NK-92 (cell line): Measurements from ENCODE around the gene ADIPOR2.

Experiments
- DNase-seq: peaks from one replicate; lab custom pipeline; 2025; ENCODE audit not compliant: unreplicated experiment; lab: John Stamatoyannopoulos, UW

The ADIPOR2 gene

DNA sequence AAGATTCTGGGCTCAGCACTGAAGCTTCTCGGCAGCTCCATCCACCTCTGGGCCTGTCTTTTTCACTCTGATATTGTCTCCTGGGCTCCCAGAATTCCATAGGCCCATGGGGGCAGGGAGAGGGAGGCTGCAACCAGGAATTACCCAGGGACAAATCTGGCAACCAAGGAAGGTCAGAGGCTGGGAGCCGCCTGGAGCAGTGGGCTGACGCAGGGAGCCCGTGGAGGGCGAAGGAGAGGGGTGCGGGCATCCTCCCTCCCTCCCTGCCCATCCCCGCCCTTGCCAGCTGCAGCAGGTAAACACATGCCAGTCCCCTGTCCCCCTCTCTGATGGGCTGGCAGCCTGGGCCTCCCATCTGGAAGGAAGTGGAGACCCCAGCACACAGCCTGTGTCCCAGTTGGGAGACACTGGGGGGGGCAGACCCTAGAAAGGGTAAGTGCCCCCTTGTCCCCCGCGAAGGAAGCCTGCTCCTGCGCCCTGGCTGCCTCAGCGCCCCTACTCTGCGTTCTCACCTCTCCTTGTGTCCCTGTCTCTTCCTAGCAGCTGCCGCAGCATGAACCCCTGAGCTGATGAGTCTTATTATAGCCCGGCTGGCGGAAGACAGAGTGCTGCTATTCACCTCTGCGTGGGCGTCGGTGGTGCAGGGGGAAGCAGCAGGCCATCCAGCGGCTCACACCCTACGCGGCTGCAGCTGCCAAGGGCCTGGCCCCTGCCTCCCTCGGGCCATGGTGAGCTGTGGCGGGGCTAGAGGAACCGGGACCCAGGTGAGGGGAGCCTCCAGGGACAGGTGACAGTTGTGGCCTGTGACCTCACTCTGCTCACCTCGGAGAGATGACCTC is 136.2 kb downstream of the ADIPOR2 start:
- no peak for DNase-seq

DNA sequence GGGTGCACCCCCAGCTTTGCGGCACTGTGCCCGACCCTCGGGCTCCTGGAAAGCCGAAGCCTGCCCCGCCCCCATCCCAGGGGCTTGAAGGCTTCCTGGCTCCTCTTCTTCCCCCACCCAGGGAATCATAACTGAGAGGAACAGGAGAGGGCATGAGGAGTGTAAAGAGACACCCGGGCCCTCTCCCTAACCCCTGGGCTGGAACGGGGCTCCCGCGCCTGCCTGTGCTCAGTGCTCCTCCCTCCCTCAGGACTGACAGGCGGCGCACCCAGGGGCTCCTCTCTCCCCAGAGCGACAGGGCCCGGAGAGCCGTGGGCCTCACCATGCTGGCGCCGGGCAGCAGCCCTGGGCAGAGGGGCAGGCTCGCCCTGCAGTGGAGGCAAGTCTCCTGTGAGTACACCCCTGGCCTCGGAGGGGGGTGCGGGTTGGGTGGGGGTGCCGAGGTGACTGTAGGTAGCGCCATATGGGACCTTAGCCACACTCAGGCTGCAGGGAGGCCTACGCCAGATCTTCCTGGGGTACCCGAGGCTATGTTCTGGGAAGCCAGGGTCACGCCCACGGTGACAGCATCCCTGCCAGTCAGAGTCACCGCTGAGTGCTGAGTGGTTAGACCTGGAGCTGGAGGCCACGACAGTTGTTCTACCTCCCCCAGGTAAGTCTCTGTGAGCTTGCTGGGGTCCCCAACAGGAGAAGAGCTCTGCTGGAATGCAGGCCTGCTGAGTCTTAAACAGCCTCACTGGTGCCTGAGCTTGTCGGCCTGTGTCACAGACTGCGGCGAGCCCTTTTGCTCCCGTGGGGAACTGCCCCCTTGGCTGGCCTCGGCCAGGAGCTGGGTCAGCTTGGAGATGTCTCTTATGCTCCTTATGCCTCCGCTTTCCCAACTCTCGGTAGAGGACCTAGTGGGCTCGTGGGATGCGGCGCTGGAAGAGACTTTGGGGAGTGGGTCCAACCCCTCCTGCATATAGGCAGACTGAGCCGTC is 137.2 kb downstream of the ADIPOR2 start:
- no peak for DNase-seq

DNA sequence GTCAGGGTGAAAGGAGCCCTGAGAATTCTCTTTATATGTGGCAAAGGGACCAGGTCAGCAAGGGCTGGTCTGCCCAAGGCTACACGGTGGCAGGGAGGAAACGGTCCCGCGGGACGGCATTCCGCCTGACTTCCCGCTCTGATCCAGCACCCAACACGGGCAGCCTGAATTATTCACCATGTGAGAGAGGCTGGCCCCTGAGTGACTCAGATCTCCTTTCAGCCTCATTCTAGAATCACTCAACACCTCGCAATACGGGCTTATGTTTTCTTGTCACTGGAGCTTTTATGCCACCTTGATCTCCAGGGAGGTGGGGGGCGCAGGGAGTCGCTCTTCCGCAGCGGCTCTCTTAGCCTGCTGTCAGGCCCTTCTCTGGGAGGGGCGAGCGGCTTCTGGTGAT is 138.0 kb downstream of the ADIPOR2 start:
- no peak for DNase-seq

DNA sequence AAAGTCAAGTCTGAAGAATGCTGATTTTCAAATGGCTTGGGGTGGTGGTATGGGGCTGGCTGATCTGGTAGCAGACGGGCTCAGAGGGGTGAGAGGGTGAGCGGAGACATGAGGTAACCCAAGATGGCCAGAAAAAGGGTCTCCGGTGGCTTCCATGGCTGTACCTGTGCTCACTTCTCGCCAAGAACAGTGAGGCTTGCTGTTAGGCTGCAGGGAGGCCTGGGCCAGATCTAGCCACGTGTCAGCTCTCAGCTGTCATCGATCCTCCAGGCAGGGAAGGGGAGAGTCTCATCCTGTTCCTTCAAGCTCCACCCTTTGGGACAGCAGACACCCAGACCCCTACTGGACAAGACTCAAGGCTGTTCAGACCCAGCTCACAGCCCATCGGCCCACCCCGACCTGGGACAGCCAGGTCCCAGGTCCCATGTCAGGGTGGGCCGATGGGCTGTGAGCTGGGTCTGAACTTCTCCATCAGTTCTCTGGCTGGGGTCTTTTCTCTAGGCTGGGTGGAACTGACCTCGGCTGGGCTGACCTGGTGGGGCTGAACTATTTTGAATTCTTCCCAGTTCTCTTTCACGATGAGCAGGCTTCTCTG is 138.5 kb downstream of the ADIPOR2 start:
- DNase-seq, result no peak

DNA sequence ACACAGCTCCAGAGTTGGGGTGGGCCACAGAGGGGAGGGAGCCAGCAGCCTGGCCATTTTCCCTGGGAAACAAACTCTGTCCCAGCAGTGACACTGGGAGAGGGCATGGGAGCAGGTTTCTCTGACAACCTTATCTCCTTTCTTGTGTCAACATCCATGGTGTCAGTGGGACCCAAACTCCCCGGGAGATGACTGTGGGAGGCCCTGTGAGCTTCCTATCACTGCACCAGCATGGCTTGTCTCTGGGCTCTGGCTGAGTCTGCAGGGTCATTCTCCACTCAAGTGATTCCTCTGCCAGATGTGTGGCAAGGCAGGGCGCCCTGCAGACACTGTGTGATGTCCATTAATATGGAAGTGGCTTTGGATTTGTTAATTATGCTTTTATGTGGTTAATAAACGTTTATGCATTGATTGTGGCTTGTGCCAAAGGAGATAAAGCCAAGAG is 139.6 kb downstream of the ADIPOR2 start:
- DNase-seq, result no peak

DNA sequence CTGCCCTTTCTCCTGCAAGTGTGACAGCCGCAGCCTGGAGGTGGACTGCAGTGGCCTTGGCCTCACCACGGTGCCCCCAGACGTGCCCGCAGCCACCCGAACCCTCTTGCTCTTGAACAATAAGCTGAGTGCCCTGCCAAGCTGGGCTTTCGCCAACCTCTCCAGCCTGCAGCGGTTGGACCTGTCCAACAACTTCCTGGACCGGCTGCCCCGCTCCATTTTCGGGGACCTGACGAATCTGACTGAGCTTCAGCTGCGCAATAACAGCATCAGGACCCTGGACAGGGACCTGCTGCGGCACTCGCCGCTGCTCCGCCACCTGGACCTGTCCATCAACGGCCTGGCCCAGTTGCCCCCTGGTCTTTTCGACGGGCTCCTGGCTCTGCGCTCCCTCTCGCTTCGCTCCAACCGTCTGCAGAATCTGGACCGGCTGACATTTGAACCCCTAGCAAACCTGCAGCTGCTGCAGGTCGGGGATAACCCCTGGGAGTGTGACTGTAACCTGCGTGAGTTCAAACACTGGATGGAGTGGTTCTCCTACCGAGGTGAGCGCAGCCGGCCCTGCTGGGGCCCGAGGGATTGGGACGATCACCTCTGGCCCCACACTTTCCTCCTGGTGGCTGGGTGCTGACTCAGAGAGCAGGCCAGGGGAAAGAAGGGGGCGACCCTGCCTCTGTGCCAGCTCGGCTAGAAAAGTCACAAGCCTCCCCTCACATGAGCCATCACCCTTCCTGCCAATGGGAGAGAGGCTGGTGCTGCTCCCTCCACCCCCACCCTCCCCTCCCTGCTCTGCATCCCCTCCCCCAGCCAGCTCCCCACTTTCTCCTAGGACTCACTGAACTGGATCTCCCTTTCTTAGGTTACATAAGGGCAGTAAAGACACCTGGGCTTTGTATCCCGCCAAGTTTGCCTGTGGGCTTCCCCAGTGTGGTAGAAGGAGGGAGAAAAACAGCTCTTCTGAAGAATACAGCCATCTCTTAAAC is 140.4 kb downstream of the ADIPOR2 start:
- no peak for DNase-seq

DNA sequence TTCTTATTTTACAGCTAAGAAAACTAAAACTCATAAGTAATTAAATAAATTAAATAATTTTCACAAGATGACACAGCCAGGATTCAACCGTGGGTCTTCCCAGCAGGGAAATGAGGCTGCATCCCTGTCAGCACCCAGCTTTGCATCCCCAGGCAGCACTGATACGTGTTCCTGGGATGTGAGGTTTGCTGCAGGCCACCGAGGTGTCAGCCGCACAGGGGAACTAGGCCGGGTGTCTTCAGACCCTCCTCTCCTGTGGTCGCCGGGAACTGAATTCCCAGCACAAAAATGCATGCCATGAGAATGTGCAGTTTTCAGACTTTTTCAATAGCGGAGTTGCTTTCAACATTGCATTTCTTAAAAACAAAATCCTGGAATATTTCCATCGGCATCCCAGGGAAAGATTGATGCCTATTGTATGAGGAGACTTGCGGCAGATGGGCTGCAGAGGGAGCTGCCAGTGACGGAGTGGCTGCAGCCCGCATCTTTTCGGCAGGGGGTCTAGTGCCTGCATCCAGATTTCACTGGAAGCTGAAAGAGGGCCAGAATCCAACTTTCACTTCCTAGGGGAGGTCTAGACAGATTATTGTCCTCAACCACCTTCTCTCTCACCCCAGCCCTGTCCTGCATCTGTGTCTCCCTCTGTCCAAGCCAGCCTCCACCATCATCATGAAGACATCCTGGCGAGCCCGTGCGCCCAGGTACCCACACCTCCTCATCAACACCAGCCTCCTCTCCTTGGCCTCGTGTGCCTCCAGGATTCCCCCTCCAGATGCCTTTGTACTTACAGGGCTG is 142.1 kb downstream of the ADIPOR2 start:
- no peak for DNase-seq

DNA sequence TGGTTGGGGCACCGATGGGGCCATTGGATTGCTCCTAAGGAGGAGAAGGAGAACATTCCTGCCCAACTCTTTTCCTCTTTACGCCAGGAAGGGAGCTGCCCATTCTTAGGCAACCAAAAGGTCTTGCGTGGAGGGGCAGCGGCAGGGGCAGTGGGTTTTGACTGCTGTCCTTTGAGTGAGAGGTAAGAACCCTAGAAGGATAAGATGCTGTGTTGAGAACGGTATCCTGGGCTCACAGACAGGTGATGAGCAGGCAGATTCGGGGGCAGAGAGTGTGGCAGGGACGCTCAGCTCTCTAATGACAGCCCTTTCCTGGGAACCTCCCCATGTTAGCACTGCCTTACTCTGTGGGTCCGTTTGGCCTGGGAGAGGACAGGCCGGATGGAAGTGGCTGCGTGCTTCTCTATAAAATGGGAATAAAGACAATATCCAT is 142.7 kb downstream of the ADIPOR2 start:
- no peak for DNase-seq

DNA sequence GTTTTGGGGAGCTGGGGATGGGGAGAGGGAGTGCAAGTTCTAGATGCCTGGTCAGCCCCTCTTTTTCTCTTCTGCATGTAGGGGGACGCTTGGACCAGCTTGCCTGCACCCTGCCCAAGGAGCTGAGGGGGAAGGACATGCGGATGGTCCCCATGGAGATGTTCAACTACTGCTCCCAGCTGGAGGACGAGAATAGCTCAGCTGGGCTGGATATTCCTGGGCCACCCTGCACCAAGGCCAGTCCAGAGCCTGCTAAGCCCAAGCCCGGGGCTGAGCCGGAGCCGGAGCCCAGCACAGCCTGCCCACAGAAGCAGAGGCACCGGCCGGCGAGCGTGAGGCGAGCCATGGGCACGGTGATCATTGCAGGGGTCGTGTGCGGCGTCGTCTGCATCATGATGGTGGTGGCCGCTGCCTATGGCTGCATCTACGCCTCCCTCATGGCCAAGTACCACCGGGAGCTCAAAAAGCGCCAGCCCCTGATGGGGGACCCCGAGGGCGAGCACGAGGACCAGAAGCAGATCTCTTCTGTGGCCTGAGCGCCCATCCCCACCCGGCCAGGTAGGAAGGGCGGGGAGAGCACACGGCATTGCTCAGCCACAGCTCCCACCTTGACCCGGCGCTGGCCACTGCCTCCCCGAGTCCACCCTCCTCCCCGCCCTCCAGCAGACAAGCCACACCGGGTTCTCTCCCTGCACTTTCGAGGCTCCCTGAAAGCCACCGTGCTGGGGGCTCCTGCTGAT is 143.5 kb downstream of the ADIPOR2 start:
- no peak for DNase-seq

DNA sequence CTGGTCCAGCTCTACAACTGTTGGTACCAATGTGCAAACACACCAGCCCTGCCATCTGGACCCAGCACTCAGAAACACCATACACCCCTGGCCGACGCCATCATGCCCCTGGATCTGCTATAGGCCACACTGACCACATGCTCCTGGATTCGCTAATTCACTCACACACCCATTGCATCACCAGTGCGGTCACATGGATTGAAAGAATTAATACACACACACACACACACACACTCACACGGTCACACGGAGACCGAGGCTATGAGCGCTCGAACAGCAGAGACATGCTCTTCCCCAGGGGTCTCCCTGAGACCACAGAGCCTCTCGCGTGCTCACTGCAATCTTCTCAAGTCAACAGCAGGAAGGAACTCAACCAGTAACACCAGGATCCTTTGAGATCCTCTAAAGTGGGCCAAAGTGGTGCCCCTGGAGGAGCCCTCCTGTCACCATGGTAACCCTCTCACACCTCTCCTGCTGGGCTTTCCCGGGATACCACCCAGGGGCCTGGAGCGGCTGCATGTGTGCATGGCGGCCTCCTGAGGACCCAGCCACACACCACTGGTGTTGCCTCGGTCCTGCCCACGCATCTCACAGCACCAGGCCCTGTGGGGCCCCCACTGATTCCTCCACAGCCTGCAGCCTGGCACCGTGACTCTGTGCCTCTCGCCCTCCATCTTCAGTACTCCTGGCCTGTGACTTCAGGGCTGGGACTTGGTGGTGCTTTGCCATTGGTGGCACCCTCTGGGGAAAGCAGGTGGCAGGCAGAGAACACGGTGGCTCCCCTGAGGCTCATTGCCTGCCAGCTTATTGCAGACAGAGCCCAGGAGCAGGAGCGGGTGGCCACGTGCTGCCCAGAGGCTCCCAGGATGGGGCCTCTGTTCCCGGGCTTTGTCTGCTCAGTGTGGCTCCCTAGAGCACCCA is 144.6 kb downstream of the ADIPOR2 start:
- no peak for DNase-seq

DNA sequence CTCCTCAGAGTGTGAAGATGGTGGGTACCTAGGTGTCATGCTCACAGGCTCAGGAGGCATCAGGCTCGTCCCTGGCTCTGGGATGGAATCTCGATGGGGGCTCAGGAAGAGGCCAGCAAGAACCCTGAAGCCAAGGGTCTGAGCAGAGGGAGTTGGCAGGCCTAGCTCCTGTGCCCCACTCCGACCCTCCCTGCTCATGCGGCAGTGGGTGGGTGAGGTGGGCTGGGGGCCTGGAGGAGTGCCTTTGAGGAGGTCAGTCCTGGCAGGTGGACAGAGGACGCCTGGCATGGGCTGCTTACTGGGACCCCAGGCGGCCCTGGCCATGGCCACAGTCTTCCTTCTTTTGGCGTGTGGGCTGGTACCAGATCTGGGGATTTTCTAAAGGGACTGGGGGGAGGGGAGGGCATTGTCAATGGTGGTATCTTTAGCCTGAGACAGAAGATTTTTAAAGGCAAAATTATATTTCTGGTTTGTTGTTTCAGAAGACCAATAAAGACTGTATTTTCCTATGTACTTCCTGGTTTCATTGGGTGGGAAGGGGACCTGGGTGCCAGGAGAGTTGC is 145.5 kb downstream of the ADIPOR2 start:
- DNase-seq, result no peak

DNA sequence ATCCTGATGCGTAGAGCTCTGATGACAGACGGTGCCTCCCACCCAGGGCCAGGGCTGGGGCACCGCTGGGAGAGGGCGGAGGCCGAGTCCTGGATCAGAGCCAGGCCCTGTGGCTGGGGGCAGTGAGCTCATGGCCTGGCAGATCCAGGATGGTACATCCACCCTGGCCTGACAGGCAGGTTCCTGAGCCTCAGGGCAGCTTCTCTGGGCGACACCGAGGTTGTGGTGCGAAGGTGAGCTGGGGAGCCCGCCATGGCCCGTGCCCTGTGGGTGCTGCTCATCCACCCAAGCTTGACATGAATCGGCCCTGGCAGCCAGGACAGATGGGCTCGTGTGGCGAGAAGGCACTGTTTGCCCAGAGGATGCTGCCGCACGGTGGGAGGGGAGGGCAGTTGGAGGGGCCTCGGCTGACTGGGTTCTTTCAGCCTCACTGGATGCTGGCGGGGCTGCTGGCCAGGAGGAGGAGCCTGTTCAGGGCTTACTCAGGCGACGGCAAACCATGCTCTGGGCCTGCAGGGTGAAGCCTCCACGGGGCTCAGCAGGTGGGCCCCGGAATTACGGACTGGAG is 146.1 kb downstream of the ADIPOR2 start:
- no peak for DNase-seq

DNA sequence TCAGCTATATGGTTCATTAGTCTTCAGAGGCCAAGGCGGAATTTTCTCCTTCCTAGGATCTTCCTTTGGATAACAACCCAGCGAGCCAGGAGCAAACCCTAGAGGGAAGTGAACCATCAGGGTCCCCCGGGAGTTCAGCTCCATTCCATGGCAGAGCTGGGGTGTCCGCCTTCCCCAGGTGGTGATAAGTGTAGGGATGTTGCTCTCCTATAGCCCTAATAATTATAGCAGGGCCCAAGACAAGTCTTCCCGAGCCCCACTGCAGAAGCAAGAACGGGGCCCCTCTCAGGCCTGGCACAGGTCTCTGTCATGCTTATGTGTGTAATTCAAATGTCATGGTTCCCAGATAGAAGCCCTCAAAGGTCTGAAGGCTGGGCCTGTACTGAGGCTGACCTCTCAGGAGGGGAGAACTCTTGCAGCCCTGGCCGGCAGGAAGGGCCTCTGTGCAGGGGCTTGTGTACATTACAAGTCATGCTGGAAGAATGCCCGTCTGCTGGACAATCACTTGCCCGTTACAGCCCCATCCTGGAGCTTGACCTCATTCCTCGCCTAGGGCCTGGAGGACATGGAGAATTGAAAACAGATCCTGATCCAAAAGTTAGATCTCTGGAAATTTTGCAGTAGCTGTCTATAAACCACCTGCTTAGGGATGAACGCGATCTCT is 146.8 kb downstream of the ADIPOR2 start:
- DNase-seq, result no peak
